Memory B cell (primary cell): ENCODE measurements around the gene SLC22A8.
"Not testable (repeated sequence)": the region's sequence is repeated elsewhere in the genome, so short reads cannot be mapped to it uniquely, and the experiment has no call there.

ENCODE experiments used
- ATAC-seq: fragments of 150-1000 bp; cut with Tn5 transposase; 2 replicates; pipeline ENCODE4 v1.10.0; 2021; ENCODE audit warnings: low read depth, mild to moderate bottlenecking, moderate library complexity
- DNase-seq, 2 donors: peaks; one replicate each; pipeline ENCODE4 v3.0.0; 2022; ENCODE audit warnings: low spot score in 2 of 2
- H3K27ac Mint-ChIP-seq: one replicate; pipeline ENCODE4 v1.8.0; 2022; ENCODE audit warnings: mild to moderate bottlenecking, moderate library complexity, mixed read lengths
- H3K27me3 Mint-ChIP-seq: one replicate; pipeline ENCODE4 v1.8.0; 2022; ENCODE audit warnings: mixed read lengths
- H3K36me3 Mint-ChIP-seq: one replicate; pipeline ENCODE4 v1.8.0; 2022; ENCODE audit warnings: mild to moderate bottlenecking, mixed read lengths
- H3K4me1 Mint-ChIP-seq: one replicate; pipeline ENCODE4 v1.8.0; 2022; ENCODE audit warnings: mixed read lengths
- H3K4me3 Mint-ChIP-seq: one replicate; pipeline ENCODE4 v1.8.0; 2022; ENCODE audit warnings: mild to moderate bottlenecking, moderate library complexity, mixed read lengths
- H3K9me3 Mint-ChIP-seq: one replicate; pipeline ENCODE4 v1.8.0; 2022; ENCODE audit warnings: mixed read lengths

Gene SLC22A8

GRCh38 chr11:62974848-62975522 lies 40.7 kb downstream of the SLC22A8 start:
- no peak overlapping the region for H3K27ac Mint-ChIP-seq
- no peak overlapping the region for H3K4me3 Mint-ChIP-seq
- H3K9me3 Mint-ChIP-seq, result no peaks in the 10 kb centered on the region
- H3K4me1 Mint-ChIP-seq, result no peaks in the 10 kb centered on the region
- H3K27me3 Mint-ChIP-seq, result peaks cover 15% of the 10 kb centered on the region
- ATAC-seq, result peak; percentile 46
- DNase-seq, result no peak
- H3K36me3 Mint-ChIP-seq, result no peaks in the 10 kb centered on the region

GRCh38 chr11:62965574-62965973 lies 50.1 kb downstream of the SLC22A8 start:
- no peak overlapping the region for H3K4me3 Mint-ChIP-seq
- no peak overlapping the region for H3K27ac Mint-ChIP-seq
- no peaks in the 10 kb centered on the region for H3K4me1 Mint-ChIP-seq
- DNase-seq, result no peak
- peaks cover 9% of the 10 kb centered on the region for H3K27me3 Mint-ChIP-seq
- no peaks in the 10 kb centered on the region for H3K36me3 Mint-ChIP-seq
- H3K9me3 Mint-ChIP-seq, result peaks cover 4% of the 10 kb centered on the region
- ATAC-seq, result no peak

GRCh38 chr11:62962391-62962790 lies 53.2 kb downstream of the SLC22A8 start:
- no peaks in the 10 kb centered on the region for H3K4me1 Mint-ChIP-seq
- H3K27ac Mint-ChIP-seq, result no peak overlapping the region
- no peaks in the 10 kb centered on the region for H3K36me3 Mint-ChIP-seq
- H3K4me3 Mint-ChIP-seq, result no peak overlapping the region
- DNase-seq, result no peak
- no peak for ATAC-seq
- peaks cover 2% of the 10 kb centered on the region for H3K9me3 Mint-ChIP-seq
- peaks cover 10% of the 10 kb centered on the region for H3K27me3 Mint-ChIP-seq

- Mint-ChIP-seq H3K4me3 (no peak overlapping the region), H3K27ac (no peak overlapping the region), H3K36me3 (no peaks in the 10 kb centered on the region), H3K27me3 (peaks cover 12% of the 10 kb centered on the region), H3K4me1 (no peaks in the 10 kb centered on the region), H3K9me3 (no peaks in the 10 kb centered on the region)
- ATAC-seq (no peak), DNase-seq (no peak)
Measured at GRCh38 chr11:62961017-62961570, 54.5 kb downstream of the SLC22A8 start.

- Mint-ChIP-seq H3K4me3 (no peak overlapping the region), H3K36me3 (no peaks in the 10 kb centered on the region), H3K27me3 (peaks cover 11% of the 10 kb centered on the region), H3K4me1 (no peaks in the 10 kb centered on the region), H3K9me3 (no peaks in the 10 kb centered on the region), H3K27ac (no peak overlapping the region)
- ATAC-seq (no peak), DNase-seq (no peak)
Measured at GRCh38 chr11:62959422-62959980, 56.1 kb downstream of the SLC22A8 start.

- H3K4me1 Mint-ChIP-seq, result no peaks in the 10 kb centered on the region
- no peak overlapping the region for H3K4me3 Mint-ChIP-seq
- DNase-seq (no peak), ATAC-seq (no peak)
- no peaks in the 10 kb centered on the region for H3K9me3 Mint-ChIP-seq
- H3K36me3 Mint-ChIP-seq, result no peaks in the 10 kb centered on the region
- peaks cover 11% of the 10 kb centered on the region for H3K27me3 Mint-ChIP-seq
- H3K27ac Mint-ChIP-seq, result no peak overlapping the region
Measured at GRCh38 chr11:62958547-62959421, 56.9 kb downstream of the SLC22A8 start.

- ATAC-seq, result no peak
Measured at GRCh38 chr11:62957147-62957546, 58.5 kb downstream of the SLC22A8 start.

GRCh38 chr11:62954478-62954877 lies 61.2 kb downstream of the SLC22A8 start:
- Mint-ChIP-seq H3K36me3 (no peaks in the 10 kb centered on the region), H3K27me3 (peaks cover 14% of the 10 kb centered on the region), H3K4me3 (no peak overlapping the region), H3K27ac (no peak overlapping the region), H3K9me3 (no peaks in the 10 kb centered on the region), H3K4me1 (no peaks in the 10 kb centered on the region)
- ATAC-seq (no peak), DNase-seq (no peak)

More at GRCh38 chr11:62957147-62957546, 58.5 kb downstream of the SLC22A8 start:
- no peaks in the 10 kb centered on the region for H3K4me1 Mint-ChIP-seq
- no peaks in the 10 kb centered on the region for H3K9me3 Mint-ChIP-seq
- DNase-seq, result no peak
- no peaks in the 10 kb centered on the region for H3K36me3 Mint-ChIP-seq
- no peak overlapping the region for H3K27ac Mint-ChIP-seq
- H3K27me3 Mint-ChIP-seq, result peaks cover 12% of the 10 kb centered on the region
- H3K4me3 Mint-ChIP-seq, result no peak overlapping the region

GRCh38 chr11:62953811-62954210 lies 61.8 kb downstream of the SLC22A8 start:
- DNase-seq, result no peak
- H3K27ac Mint-ChIP-seq, result no peak overlapping the region
- ATAC-seq, result no peak
- H3K36me3 Mint-ChIP-seq, result no peaks in the 10 kb centered on the region
- no peaks in the 10 kb centered on the region for H3K9me3 Mint-ChIP-seq
- H3K4me3 Mint-ChIP-seq, result no peak overlapping the region
- H3K4me1 Mint-ChIP-seq, result no peaks in the 10 kb centered on the region
- peaks cover 12% of the 10 kb centered on the region for H3K27me3 Mint-ChIP-seq

GRCh38 chr11:62948765-62949320 lies 66.8 kb downstream of the SLC22A8 start:
- DNase-seq (no peak), ATAC-seq (no peak)
- no peaks in the 10 kb centered on the region for H3K36me3 Mint-ChIP-seq
- no peak overlapping the region for H3K27ac Mint-ChIP-seq
- no peaks in the 10 kb centered on the region for H3K4me1 Mint-ChIP-seq
- H3K4me3 Mint-ChIP-seq, result no peak overlapping the region
- peaks cover 1% of the 10 kb centered on the region for H3K9me3 Mint-ChIP-seq
- H3K27me3 Mint-ChIP-seq, result peaks cover 12% of the 10 kb centered on the region

- not testable (repeated sequence) for H3K4me3 Mint-ChIP-seq, H3K36me3 Mint-ChIP-seq, H3K9me3 Mint-ChIP-seq, H3K4me1 Mint-ChIP-seq, ATAC-seq, DNase-seq, H3K27ac Mint-ChIP-seq
- H3K27me3 Mint-ChIP-seq, result peaks cover 10% of the 10 kb centered on the region
Measured at GRCh38 chr11:62945538-62945937, 70.1 kb downstream of the SLC22A8 start.
